OCI-LY1 (cell line): ENCODE results near the gene PDE5A.

Source experiments
- CTCF ChIP-seq: fragments of 200-600 bp; sonication (generic), shearing (Covaris generic); IDR thresholded peaks from 2 replicates; pipeline ENCODE4 v1.5.1; 2017; ENCODE audit warnings: mild to moderate bottlenecking, antibody characterized with exemption, low read length, moderate library complexity, mixed read lengths
- EZH2 ChIP-seq: fragments of 200-600 bp; sonication (generic), shearing (Covaris generic); IDR thresholded peaks from 2 replicates; pipeline ENCODE4 v1.8.0; 2017; ENCODE audit warnings: borderline replicate concordance, mixed run types, mild to moderate bottlenecking, antibody characterized with exemption, low read length, moderate library complexity, mixed read lengths

- TF ChIP-seq CTCF (peak; percentile 28), EZH2 (no peak)
Observed at GRCh38 chr4:119627267-119628255, 1.0 kb downstream of the PDE5A start.
